Measurements from ENCODE around the gene MYOM1.
A peak's percentile ranks its signal among the peaks of the same experiment; 100 is the strongest.

Gene MYOM1

DNA sequence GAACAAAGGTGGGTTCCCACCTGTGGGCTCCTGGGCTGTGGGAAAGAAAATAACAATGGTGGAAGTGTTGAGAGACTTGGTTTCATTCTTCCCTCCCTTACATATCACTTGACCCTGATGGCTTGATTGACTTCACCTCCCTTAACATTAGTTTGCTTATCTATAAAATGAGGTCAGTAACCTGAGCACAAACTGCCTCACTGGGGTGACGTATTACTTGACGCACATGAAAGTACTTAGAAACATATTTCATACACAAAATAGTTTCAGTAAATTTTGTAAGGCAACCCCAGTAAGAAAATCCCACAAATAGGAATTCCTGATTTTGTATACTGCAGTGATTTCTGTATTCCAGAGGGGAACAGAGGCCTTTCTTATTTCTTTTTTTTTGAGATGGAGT is 177.4 kb downstream of the MYOM1 start:
- DNase-seq (ENCODE audit: low read depth) = no peak
- TF ChIP-seq, protein P1, sequence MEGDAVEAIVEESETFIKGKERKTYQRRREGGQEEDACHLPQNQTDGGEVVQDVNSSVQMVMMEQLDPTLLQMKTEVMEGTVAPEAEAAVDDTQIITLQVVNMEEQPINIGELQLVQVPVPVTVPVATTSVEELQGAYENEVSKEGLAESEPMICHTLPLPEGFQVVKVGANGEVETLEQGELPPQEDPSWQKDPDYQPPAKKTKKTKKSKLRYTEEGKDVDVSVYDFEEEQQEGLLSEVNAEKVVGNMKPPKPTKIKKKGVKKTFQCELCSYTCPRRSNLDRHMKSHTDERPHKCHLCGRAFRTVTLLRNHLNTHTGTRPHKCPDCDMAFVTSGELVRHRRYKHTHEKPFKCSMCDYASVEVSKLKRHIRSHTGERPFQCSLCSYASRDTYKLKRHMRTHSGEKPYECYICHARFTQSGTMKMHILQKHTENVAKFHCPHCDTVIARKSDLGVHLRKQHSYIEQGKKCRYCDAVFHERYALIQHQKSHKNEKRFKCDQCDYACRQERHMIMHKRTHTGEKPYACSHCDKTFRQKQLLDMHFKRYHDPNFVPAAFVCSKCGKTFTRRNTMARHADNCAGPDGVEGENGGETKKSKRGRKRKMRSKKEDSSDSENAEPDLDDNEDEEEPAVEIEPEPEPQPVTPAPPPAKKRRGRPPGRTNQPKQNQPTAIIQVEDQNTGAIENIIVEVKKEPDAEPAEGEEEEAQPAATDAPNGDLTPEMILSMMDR (IDR thresholded peaks at IDR 0.05; ENCODE audit: insufficient read depth, low read depth, low read length, missing control alignments) = no peak
- H3K4me3 ChIP-seq (ENCODE audit: low read depth, low read length) = no peak overlapping the region

DNA sequence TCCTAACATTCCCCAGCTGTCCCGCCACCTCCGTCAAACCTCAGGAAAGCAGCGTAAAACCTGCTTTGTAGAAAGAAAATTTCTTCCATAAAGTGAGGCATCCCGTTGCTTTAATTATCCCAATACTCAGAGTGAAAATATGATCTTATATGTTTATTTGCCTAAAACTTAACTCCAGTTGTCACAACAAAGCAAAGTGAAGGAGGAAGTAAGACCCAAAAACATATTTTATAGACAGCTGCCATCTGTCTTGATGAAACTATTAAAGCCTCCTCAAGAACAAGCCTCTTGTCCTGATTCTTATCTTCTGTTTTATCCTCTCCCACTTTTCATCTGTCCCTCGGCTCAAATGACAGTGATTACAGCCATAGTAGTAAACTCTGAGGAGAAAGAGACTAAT is 177.9 kb downstream of the MYOM1 start:
- TF ChIP-seq, protein P1 (IDR thresholded peaks at IDR 0.05; ENCODE audit: insufficient read depth, low read depth, low read length, missing control alignments) = no peak
- DNase-seq (ENCODE audit: low read depth) = no peak
- H3K4me3 ChIP-seq (ENCODE audit: low read depth, low read length) = no peak overlapping the region

- no peak overlapping the region for H3K4me3 ChIP-seq (ENCODE audit: low read depth, low read length)
- no peak for DNase-seq (ENCODE audit: low read depth)
- TF ChIP-seq, protein P1 (IDR thresholded peaks at IDR 0.05; ENCODE audit: insufficient read depth, low read depth, low read length, missing control alignments) = no peak
Measured at GRCh38 chr18:3040881-3041280, 178.9 kb downstream of the MYOM1 start.

DNA sequence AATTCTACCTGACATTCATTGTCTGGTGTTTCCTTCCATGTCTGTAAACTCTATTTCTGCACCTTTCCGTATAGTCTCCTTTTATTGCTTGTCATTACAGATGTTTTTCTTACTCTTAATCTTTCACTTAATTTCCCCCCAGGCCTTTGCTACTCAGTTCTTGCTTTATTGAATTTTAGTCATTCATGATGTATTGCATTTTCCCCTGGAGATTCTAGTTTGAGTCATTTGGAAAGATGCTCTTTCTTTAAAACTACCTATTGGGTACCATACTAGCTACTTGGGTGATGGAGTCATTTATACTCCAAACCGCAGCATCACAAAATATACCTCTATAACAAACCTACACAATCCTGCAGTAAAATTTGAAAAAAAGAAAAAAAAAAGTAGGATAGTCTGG is 179.6 kb downstream of the MYOM1 start:
- no peak overlapping the region for H3K4me3 ChIP-seq (ENCODE audit: low read depth, low read length)
- TF ChIP-seq, protein P1 (IDR thresholded peaks at IDR 0.05; ENCODE audit: insufficient read depth, low read depth, low read length, missing control alignments) = no peak
- no peak for DNase-seq (ENCODE audit: low read depth)

GRCh38 chr18:3037423-3037915 is 182.3 kb downstream of the MYOM1 start:
- TF ChIP-seq, protein P1 (IDR thresholded peaks at IDR 0.05; ENCODE audit: insufficient read depth, low read depth, low read length, missing control alignments) = no peak
- peak overlapping the region; percentile 1; the same call in 1 of the 2 replicates for H3K4me3 ChIP-seq (ENCODE audit: low read depth, low read length)
- DNase-seq (ENCODE audit: low read depth) = peak; percentile 89

DNA sequence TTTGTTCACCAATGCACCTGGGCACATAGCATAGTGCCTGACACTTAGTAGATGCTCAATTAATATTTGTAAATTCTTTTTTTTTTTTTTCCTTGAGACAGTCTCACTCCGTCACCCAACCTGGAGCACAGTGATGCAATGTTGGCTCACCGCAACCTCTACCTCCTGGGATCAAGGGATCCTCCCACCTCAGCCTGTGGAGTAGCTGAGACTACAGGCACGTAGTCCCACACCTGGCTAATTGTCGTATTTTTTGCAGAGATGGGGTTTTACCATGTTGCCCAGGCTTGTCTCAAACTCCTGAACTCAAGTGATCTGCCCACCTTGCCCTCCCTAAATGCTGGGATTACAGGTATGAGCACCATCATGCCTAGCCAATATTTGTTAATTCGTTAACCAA is 183.7 kb downstream of the MYOM1 start:
- TF ChIP-seq, protein P1 (IDR thresholded peaks at IDR 0.05; ENCODE audit: insufficient read depth, low read depth, low read length, missing control alignments) = no peak
- no peak overlapping the region for H3K4me3 ChIP-seq (ENCODE audit: low read depth, low read length)
- DNase-seq (ENCODE audit: low read depth) = no peak

DNA sequence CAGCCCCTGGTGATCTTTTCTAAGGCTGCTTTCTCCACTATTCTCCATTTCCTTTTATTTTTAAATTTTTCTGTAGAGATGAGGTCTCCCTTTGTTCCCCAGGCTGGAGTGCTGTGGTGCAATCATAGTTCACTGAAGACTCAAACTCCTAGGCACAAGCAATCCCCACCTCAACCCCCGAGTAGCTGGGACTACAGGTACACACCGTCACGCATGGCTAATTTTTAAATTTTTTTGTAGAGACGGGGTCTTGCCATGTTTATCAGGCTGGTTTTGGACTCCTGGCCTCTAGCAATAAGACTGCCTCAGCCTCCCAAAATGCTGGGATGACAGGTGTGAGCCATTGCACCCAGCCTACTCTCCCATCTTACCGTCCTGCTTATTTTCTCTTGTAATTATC is 184.1 kb downstream of the MYOM1 start:
- DNase-seq (ENCODE audit: low read depth) = no peak
- no peak overlapping the region for H3K4me3 ChIP-seq (ENCODE audit: low read depth, low read length)
- TF ChIP-seq, protein P1 (IDR thresholded peaks at IDR 0.05; ENCODE audit: insufficient read depth, low read depth, low read length, missing control alignments) = no peak
